HG03571 (cell line): ENCODE data around the gene CMTM1.
"Not testable (repeated sequence)": the region's sequence is repeated elsewhere in the genome, so short reads cannot be mapped to it uniquely, and the experiment has no call there.

Source experiments
- ATAC-seq: cut with Tn5 transposase; IDR thresholded peaks from one replicate; pipeline ENCODE4 v1.9.1; 2021; ENCODE audit not compliant: unreplicated experiment

The CMTM1 gene

GRCh38 chr16:66561381-66562080 lies 4.7 kb upstream of the CMTM1 start:
- no peak for ATAC-seq

GRCh38 chr16:66562409-66562808 lies 3.8 kb upstream of the CMTM1 start:
- no peak for ATAC-seq

GRCh38 chr16:66562986-66563385 lies 3.3 kb upstream of the CMTM1 start:
- no peak for ATAC-seq

- ATAC-seq, result no peak
Observed at GRCh38 chr16:66563574-66564334, 2.5 kb upstream of the CMTM1 start.

- ATAC-seq, result not testable (repeated sequence)
Observed at GRCh38 chr16:66567270-66567669, 1.0 kb downstream of the CMTM1 start.

GRCh38 chr16:66568355-66568754 lies 2.1 kb downstream of the CMTM1 start:
- no peak for ATAC-seq

GRCh38 chr16:66569131-66569530 lies 2.9 kb downstream of the CMTM1 start:
- no peak for ATAC-seq

- no peak for ATAC-seq
Observed at GRCh38 chr16:66569827-66570405, 3.7 kb downstream of the CMTM1 start.

GRCh38 chr16:66572356-66572755 lies 6.1 kb downstream of the CMTM1 start:
- no peak for ATAC-seq

- ATAC-seq, result no peak
Observed at GRCh38 chr16:66574081-66574480, 7.8 kb downstream of the CMTM1 start.

GRCh38 chr16:66574531-66574930 lies 8.3 kb downstream of the CMTM1 start:
- no peak for ATAC-seq

GRCh38 chr16:66575060-66575459 lies 8.8 kb downstream of the CMTM1 start:
- ATAC-seq, result no peak

- no peak for ATAC-seq
Observed at GRCh38 chr16:66576296-66576695, 10.1 kb downstream of the CMTM1 start.

- no peak for ATAC-seq
Observed at GRCh38 chr16:66578651-66579531, 12.7 kb downstream of the CMTM1 start, which contains the start of gene CMTM2. Gene CMTM2, plus strand, starts transcription at chr16:66579463. Its CDS starts 145 bp downstream, at chr16:66579608.

- ATAC-seq, result no peak
Observed at GRCh38 chr16:66580605-66581209, 14.5 kb downstream of the CMTM1 start.

- ATAC-seq, result no peak
Observed at GRCh38 chr16:66581246-66581952, 15.2 kb downstream of the CMTM1 start.

GRCh38 chr16:66585481-66586239 lies 19.4 kb downstream of the CMTM1 start:
- ATAC-seq, result no peak

- ATAC-seq, result no peak
Observed at GRCh38 chr16:66587881-66588600, 21.8 kb downstream of the CMTM1 start.
